Omental fat pad (tissue), 4 donors: ENCODE data around the gene KLK12. TPM values are rescaled to one million over a fixed set of nuclear protein-coding genes. Genes with fewer than 3 reads are reported as not detected.

ENCODE experiments used
- ATAC-seq: fragments of 150-250 bp; one replicate; pipeline ENCODE4 v1.9.1; 2016; ENCODE audit warnings: mild to moderate bottlenecking, moderate library complexity; ENCODE audit not compliant: low FRiP score
- DNase-seq: peaks from one replicate; pipeline ENCODE4 v3.0.0-alpha.2; 2019; ENCODE audit warnings: low spot score
- CTCF ChIP-seq, 3 donors: fragments of 450-650 bp; IDR thresholded peaks; one replicate each; pipeline ENCODE4 v1.5.1; 2016 to 2017; ENCODE audit warnings: antibody characterized with exemption in 3 of 3, mild to moderate bottlenecking in 3 of 3, moderate library complexity in 2 of 3
- total RNA-seq, 4 donors: library from RNA; depleted of rRNA; stranded (reverse); fragments of >200 nt; gene quantifications; one replicate each; pipeline ENCODE4 v1.1.0, GENCODE V29; 2016

Gene KLK12
- total RNA-seq, 4 donors from 2014 or later = not detected

- TF ChIP-seq CTCF (IDR thresholded peaks at IDR 0.05) = no peak
- DNase-seq (no peak), ATAC-seq (no peak)
These were observed 24.9 kb upstream of the KLK12 start for GRCh38 chr19:51059715-51060114.

- DNase-seq (no peak), ATAC-seq (no peak)
- TF ChIP-seq CTCF (IDR thresholded peaks at IDR 0.05) = no peak
These were observed 21.1 kb upstream of the KLK12 start for GRCh38 chr19:51055866-51056265.

- DNase-seq = no peak
- ATAC-seq = no peak
- no peak for TF ChIP-seq CTCF (IDR thresholded peaks at IDR 0.05)
These were observed 12.2 kb upstream of the KLK12 start for GRCh38 chr19:51047031-51047335.

- ATAC-seq = no peak
- TF ChIP-seq CTCF (IDR thresholded peaks at IDR 0.05) = no peak
- DNase-seq = no peak
These were observed 9.5 kb upstream of the KLK12 start for GRCh38 chr19:51044327-51044726.

- DNase-seq (no peak), ATAC-seq (no peak)
- TF ChIP-seq CTCF (IDR thresholded peaks at IDR 0.05) = no peak
These were observed 8.7 kb upstream of the KLK12 start for GRCh38 chr19:51043497-51043896.

GRCh38 chr19:51040151-51040550 is 5.3 kb upstream of the KLK12 start:
- no peak for TF ChIP-seq CTCF (IDR thresholded peaks at IDR 0.05)
- no peak for DNase-seq
- ATAC-seq = no peak

- no peak for TF ChIP-seq CTCF (IDR thresholded peaks at IDR 0.05)
- ATAC-seq (no peak), DNase-seq (no peak)
These were observed 1.7 kb upstream of the KLK12 start for GRCh38 chr19:51036519-51036918.
